Sigmoid colon (tissue), 7 donors: ENCODE data around the gene TNNT3. TPM values are rescaled to one million over a fixed set of nuclear protein-coding genes. Genes with fewer than 3 reads are reported as not detected.

Experiments
- DNase-seq: peaks from one replicate; pipeline ENCODE4 v3.0.0-alpha.2; 2019
- H3K27ac ChIP-seq, 4 donors: fragments of 200-600 bp; sonication (generic); one replicate each; pipeline ENCODE4 v1.5.1; 2016 to 2019; ENCODE audit warnings: mild to moderate bottlenecking in 1 of 4
- H3K27me3 ChIP-seq, 3 donors: fragments of 200-600 bp; sonication (generic); one replicate each; pipeline ENCODE4 v1.5.1; 2019; ENCODE audit warnings: mild to moderate bottlenecking in 1 of 3
- H3K36me3 ChIP-seq, 4 donors: fragments of 200-600 bp; sonication (generic); one replicate each; pipeline ENCODE4 v1.5.1; 2016 to 2019
- H3K4me1 ChIP-seq, 4 donors: fragments of 200-600 bp; sonication (generic); one replicate each; pipeline ENCODE4 v1.5.1; 2017 to 2019
- H3K4me3 ChIP-seq, 4 donors: fragments of 200-600 bp; sonication (generic); one replicate each; pipeline ENCODE4 v1.5.1; 2017 to 2019; ENCODE audit warnings: mild to moderate bottlenecking in 2 of 4, moderate library complexity in 1 of 4
- H3K9me3 ChIP-seq, 4 donors: fragments of 200-600 bp in 3 of 4; sonication (generic) in 3 of 4; one replicate each; pipeline versions ENCODE4 v1.5.1 to v1.6.1; 2013 to 2019
- EP300 ChIP-seq, 4 donors: sonication (generic); formaldehyde crosslinking; IDR thresholded peaks; one replicate each; pipeline ENCODE4 v1.6.1; 2017; ENCODE audit warnings: antibody characterized with exemption in 4 of 4
- POLR2A ChIP-seq, 2 donors: fragments of 450-650 bp; IDR thresholded peaks; one replicate each; pipeline ENCODE4 v1.6.1; 2016; ENCODE audit warnings: antibody characterized with exemption in 2 of 2, mild to moderate bottlenecking in 2 of 2, moderate library complexity in 2 of 2
- POLR2AphosphoS5 ChIP-seq, 4 donors: sonication (generic); formaldehyde crosslinking; IDR thresholded peaks; one replicate each; pipeline ENCODE4 v1.6.1; 2017; ENCODE audit warnings: antibody characterized with exemption in 4 of 4
- WGBS, 2 donors: extraction: QIAGEN DNeasy Blood & Tissue Kit; methylation state at CpG; one replicate each; pipeline ENCODE4 v1.1.7; 2013; 5-methylcytosine and 5-hydroxymethylcytosine counted together
- intact Hi-C: fragments of 100-400 bp; cut with DNase I; formaldehyde crosslinking; loops from one replicate; pipeline ENCODE4 v1.15.1; 2023
- polyA plus RNA-seq, 3 donors: library from polyadenylated mRNA; stranded (reverse); fragments of 200-250 nt; gene quantifications; one replicate each; pipeline ENCODE4 v1.2.3, GENCODE V29; 2013
- total RNA-seq, 4 donors: library from RNA; depleted of rRNA; stranded (reverse); fragments of >200 nt; gene quantifications; one replicate each; pipeline ENCODE4 v1.1.0, GENCODE V29; 2016
- TF ChIP-seq, protein P1 (sequence below), 4 experiments: fragments of 450-650 bp in 3 of 4; fragments of 200-600 bp in 1 of 4; IDR thresholded peaks; one replicate each; pipeline ENCODE4 v1.5.1; 2016 to 2019; ENCODE audit warnings: antibody characterized with exemption in 4 of 4, mild to moderate bottlenecking in 3 of 4, moderate library complexity in 2 of 4
- donor health status: healthy with polysubstance abuse.
- donor health status: Bipolar disorder and iron deficiency.
- donor health status: healthy.

Gene TNNT3
- total and polyA plus RNA-seq, 7 donors, result 1.2 to 17.2 (median 4.4) TPM; not detected in 1

DNA sequence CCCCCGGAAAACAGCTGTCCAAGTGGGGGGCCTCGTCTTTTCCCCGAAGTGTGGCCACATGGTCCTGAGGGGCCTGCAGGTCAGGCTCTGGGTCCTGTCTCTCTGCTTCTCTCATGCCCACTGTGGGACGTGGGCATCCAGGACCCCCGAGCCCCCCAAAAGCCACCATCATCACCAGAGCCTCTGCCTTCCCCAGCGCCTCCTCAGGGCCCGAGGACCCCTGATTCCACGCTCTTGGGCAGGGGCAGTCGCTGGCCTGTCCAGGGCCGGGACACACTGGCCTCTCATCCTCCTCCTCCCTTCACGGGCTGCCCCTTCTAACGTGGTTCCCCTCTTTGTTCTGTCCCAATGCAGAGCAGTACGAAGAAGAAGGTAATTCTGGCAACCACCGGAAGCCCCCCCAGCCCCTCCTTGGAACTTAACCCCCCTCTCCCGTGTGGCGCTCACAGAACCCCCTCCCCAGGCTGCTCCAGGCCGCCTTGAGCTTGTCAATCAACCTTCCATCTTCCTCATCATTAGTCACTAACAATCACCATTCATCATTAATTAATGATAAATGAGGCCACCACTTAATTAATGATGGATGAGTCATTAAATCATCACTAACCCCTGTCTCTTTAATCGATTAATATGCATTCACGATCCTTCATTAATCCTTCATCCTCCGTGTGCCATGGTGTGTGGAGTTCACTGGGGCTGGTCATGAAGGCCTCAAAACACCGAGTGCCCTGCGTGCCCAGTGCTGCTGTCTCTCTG is 3.9 kb downstream of the TNNT3 start:
- no peaks in the 10 kb centered on the region for H3K36me3 ChIP-seq
- 83 to 89% methylated on average over 22 of the region's 22 CpGs for WGBS, 2 donors
- H3K4me3 ChIP-seq, result no peak overlapping the region
- H3K27ac ChIP-seq, result no peak overlapping the region
- no peak for DNase-seq
- H3K27me3 ChIP-seq, result no peaks in the 10 kb centered on the region
- H3K9me3 ChIP-seq, result no peaks in the 10 kb centered on the region
- intact Hi-C loops, result no loop called here
- H3K4me1 ChIP-seq, result no peaks in the 10 kb centered on the region
- TF ChIP-seq POLR2A (IDR thresholded peaks at IDR 0.05), result no peak
- TF ChIP-seq, protein P1, sequence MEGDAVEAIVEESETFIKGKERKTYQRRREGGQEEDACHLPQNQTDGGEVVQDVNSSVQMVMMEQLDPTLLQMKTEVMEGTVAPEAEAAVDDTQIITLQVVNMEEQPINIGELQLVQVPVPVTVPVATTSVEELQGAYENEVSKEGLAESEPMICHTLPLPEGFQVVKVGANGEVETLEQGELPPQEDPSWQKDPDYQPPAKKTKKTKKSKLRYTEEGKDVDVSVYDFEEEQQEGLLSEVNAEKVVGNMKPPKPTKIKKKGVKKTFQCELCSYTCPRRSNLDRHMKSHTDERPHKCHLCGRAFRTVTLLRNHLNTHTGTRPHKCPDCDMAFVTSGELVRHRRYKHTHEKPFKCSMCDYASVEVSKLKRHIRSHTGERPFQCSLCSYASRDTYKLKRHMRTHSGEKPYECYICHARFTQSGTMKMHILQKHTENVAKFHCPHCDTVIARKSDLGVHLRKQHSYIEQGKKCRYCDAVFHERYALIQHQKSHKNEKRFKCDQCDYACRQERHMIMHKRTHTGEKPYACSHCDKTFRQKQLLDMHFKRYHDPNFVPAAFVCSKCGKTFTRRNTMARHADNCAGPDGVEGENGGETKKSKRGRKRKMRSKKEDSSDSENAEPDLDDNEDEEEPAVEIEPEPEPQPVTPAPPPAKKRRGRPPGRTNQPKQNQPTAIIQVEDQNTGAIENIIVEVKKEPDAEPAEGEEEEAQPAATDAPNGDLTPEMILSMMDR (IDR thresholded peaks at IDR 0.05), result no peak
- TF ChIP-seq POLR2AphosphoS5 (IDR thresholded peaks at IDR 0.05), result no peak
- no peak for TF ChIP-seq EP300 (IDR thresholded peaks at IDR 0.05)

DNA sequence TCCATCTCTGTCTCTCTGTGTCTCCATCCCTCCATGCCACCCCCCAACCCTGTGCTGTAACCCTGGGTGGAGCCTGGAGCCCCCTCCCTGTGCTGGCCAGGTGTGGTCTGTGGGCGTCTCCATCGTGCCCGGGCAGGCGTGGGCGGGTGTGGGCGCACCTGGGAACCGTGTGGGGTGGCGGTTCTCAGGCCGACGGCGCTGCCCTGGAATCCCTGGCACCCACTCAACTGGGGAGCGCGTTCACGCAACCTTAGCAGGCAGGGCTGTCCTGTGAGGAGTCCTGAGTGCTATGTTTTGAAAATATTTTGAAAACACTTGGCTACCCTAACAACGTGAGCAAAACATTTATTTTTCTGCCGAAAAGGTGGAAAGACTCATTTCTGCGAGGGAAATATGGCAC is 4.7 kb downstream of the TNNT3 start:
- H3K9me3 ChIP-seq, result no peaks in the 10 kb centered on the region
- no peak overlapping the region for H3K4me3 ChIP-seq
- no peaks in the 10 kb centered on the region for H3K4me1 ChIP-seq
- intact Hi-C loops, result no loop called here
- no peaks in the 10 kb centered on the region for H3K36me3 ChIP-seq
- 24 to 64% methylated on average over 17 of the region's 17 CpGs for WGBS, 2 donors
- no peaks in the 10 kb centered on the region for H3K27me3 ChIP-seq
- DNase-seq, result no peak
- TF ChIP-seq EP300 (IDR thresholded peaks at IDR 0.05), result no peak
- no peak for TF ChIP-seq POLR2A (IDR thresholded peaks at IDR 0.05)
- no peak for TF ChIP-seq POLR2AphosphoS5 (IDR thresholded peaks at IDR 0.05)
- TF ChIP-seq, protein P1 (IDR thresholded peaks at IDR 0.05), result no peak
- H3K27ac ChIP-seq, result no peak overlapping the region

DNA sequence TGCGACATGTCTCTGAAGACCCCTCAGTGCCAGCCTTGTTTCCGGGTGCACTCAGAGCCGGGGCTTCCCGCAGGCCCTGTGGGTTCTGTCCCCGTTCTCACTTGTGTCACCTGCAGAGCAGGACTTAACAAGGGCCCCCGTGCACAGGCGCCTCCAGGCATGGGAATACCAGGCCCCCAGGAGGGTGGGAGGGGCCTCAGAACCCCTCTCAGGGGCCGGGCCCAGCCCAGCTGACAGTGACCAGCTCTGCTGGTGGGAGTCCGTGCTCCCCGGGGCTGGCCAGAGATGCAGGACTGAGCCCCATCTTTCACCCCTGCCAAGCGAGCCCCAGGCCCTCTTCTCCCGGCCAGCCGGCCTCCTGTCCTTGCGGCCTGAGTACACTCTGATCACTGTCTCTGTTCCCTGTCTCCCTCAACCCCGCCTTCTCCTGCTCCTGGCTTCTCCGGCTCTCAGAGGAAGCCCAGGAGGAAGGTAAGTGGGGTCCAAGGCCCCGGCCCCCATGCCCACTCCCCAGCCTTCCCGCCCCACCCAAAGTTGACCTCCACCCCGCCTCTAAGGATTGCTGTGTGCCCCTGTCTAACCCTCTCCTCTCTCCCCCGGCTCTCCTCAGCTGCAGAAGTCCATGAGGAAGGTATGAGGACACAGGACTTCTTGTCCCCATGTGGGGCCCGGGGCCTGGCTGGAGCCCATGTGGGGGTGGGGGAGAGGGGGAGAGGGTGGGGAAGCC is 5.3 kb downstream of the TNNT3 start:
- TF ChIP-seq, protein P1 (IDR thresholded peaks at IDR 0.05), result no peak
- no peak for TF ChIP-seq POLR2AphosphoS5 (IDR thresholded peaks at IDR 0.05)
- TF ChIP-seq POLR2A (IDR thresholded peaks at IDR 0.05), result no peak
- no peak for TF ChIP-seq EP300 (IDR thresholded peaks at IDR 0.05)
- Histone ChIP-seq H3K27ac (no peak overlapping the region), H3K27me3 (no peaks in the 10 kb centered on the region), H3K9me3 (no peaks in the 10 kb centered on the region), H3K36me3 (no peaks in the 10 kb centered on the region), H3K4me1 (no peaks in the 10 kb centered on the region), H3K4me3 (no peak overlapping the region)
- intact Hi-C loops, result no loop called here
- 65 to 82% methylated on average over 21 of the region's 21 CpGs for WGBS, 2 donors
- DNase-seq, result no peak

DNA sequence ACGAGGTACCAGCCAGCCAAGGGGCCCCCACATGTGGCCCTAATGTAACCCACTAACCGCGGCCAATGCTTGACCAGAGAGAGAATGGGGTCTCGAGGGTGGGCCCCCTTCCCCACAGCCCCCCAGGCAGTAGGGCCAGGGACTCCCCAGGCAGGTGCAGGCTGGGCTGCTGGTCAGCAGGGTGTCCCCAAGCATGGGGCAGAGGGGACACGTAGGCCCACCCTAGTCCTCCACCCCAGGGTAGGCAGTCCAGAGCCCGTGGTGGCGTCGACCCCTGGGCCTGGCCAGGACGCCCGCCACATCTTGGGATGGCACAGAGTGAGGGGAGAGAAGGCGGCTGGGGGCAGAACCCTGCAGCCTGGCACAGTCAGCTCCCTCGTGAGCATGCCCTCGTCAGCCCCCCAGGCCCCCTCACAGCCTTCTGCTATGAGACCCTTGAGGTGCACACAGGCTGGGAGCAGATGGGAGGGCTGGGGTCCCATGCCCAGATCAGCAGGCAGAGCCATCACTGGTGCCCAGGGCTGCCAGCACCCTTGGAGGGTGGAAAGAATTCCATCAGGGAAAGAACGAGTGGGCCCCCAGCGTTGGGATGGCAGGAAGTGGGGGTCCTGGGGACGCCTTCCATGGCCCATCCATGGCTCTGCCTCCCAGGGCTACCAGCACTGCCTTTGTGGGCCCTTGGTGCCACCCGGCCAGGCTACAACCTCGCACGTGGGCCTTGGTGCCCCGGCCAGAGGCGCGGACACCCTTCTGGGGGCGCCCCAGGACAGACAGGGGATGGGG is 6.1 kb downstream of the TNNT3 start:
- Histone ChIP-seq H3K4me3 (no peak overlapping the region), H3K27me3 (no peaks in the 10 kb centered on the region), H3K9me3 (no peaks in the 10 kb centered on the region), H3K27ac (no peak overlapping the region), H3K4me1 (no peaks in the 10 kb centered on the region), H3K36me3 (no peaks in the 10 kb centered on the region)
- WGBS, 2 donors, result 86 to 92% methylated on average over 23 of the region's 23 CpGs
- intact Hi-C loops, result no loop called here
- DNase-seq, result no peak
- no peak for TF ChIP-seq EP300 (IDR thresholded peaks at IDR 0.05)
- no peak for TF ChIP-seq POLR2A (IDR thresholded peaks at IDR 0.05)
- no peak for TF ChIP-seq POLR2AphosphoS5 (IDR thresholded peaks at IDR 0.05)
- TF ChIP-seq, protein P1 (IDR thresholded peaks at IDR 0.05), result no peak
